T-helper 17 cell (primary cell): ENCODE measurements around the gene PATZ1. TPM values are rescaled to one million over a fixed set of nuclear protein-coding genes. Genes with fewer than 3 reads are reported as not detected.
"Not testable (repeated sequence)": the region's sequence is repeated elsewhere in the genome, so short reads cannot be mapped to it uniquely, and the experiment has no call there.

Experiments used
- ATAC-seq: fragments of 150-1000 bp; cut with Tn5 transposase; 2 replicates; pipeline ENCODE4 v1.10.0; 2021; ENCODE audit warnings: mild to moderate bottlenecking, moderate library complexity
- DNase-seq, 3 donors: peaks; one replicate each; pipeline versions ENCODE4 v3.0.0 to v3.0.0-alpha.2; 2020 to 2021
- H3K9me3 ChIP-seq: one replicate; pipeline ENCODE4 v1.7.0; 2013; ENCODE audit warnings: low read length, mild to moderate bottlenecking; ENCODE audit not compliant: control insufficient read depth, poor library complexity, severe bottlenecking
- H3K27ac Mint-ChIP-seq: one replicate; pipeline ENCODE4 v1.8.0; 2022; ENCODE audit warnings: mild to moderate bottlenecking, moderate library complexity, mixed read lengths
- H3K27me3 Mint-ChIP-seq: one replicate; pipeline ENCODE4 v1.8.0; 2022; ENCODE audit warnings: mixed read lengths
- H3K36me3 Mint-ChIP-seq: one replicate; pipeline ENCODE4 v1.8.0; 2022; ENCODE audit warnings: low read depth, mixed read lengths
- H3K4me1 Mint-ChIP-seq: one replicate; pipeline ENCODE4 v1.8.0; 2022; ENCODE audit warnings: mild to moderate bottlenecking, mixed read lengths
- H3K4me3 Mint-ChIP-seq: one replicate; pipeline ENCODE4 v1.8.0; 2022; ENCODE audit warnings: mild to moderate bottlenecking, moderate library complexity, mixed read lengths
- total RNA-seq, 4 donors: library from RNA in 2 of 4; stranded (reverse) in 2 of 4; gene quantifications; one replicate each; pipeline ENCODE4 v1.2.3 and lab custom pipeline; 2022 to 2026

The PATZ1 gene
- total RNA-seq, 2 donors from 2014 or later, result 35.0 to 38.9 TPM

DNA sequence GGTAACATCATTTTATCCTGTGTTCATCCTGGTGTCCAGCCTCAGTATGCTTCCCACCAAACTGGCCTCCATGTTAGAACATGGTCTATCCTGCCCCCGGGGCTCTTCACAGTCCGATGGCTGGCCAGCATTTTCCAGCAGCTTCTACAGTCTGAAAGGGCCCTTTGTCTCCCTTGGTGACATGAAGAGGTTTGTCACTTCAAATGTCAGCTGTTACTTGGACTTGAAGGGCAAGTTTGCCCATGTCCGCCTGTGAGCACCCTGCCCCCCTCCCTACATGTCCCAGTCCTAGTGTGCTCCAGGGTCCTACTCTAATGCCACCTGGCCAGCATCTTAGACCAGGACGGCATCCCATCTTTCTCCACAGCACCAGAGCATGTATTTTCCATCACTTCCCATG is 24.7 kb downstream of the PATZ1 start:
- peaks cover 6% of the 10 kb centered on the region for H3K4me1 Mint-ChIP-seq
- no peak overlapping the region for H3K27ac Mint-ChIP-seq
- peaks cover 12% of the 10 kb centered on the region for H3K36me3 Mint-ChIP-seq
- no peak overlapping the region for H3K4me3 Mint-ChIP-seq
- no peaks in the 10 kb centered on the region for H3K27me3 Mint-ChIP-seq
- no peaks in the 10 kb centered on the region for H3K9me3 ChIP-seq
- no peak for ATAC-seq
- no peak for DNase-seq

DNA sequence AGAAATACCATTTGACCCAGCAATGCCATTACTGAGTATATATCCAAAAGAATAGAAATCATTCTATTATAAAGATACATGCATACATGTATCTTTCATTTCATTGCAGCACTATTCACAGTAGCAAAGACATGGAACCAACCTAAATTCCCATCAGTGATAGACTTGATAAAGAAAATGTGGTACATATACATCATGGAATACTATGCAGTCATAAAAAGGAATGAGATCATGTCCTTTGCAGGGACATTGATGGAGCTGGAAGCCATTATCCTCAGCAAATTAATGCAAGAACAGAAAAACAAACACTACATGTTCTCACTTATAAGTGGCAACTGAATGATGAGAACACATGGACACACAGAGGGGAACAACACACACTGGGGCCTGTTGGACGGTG is 31.9 kb downstream of the PATZ1 start:
- not testable (repeated sequence) for H3K4me3 Mint-ChIP-seq, H3K27ac Mint-ChIP-seq, H3K27me3 Mint-ChIP-seq, H3K4me1 Mint-ChIP-seq, H3K36me3 Mint-ChIP-seq, ATAC-seq, H3K9me3 ChIP-seq, DNase-seq

- H3K9me3 ChIP-seq, result no peaks in the 10 kb centered on the region
- Mint-ChIP-seq H3K27me3 (no peaks in the 10 kb centered on the region), H3K27ac (no peak overlapping the region), H3K36me3 (peaks cover 6% of the 10 kb centered on the region), H3K4me3 (no peak overlapping the region), H3K4me1 (peaks cover 8% of the 10 kb centered on the region)
- DNase-seq, result peak; percentile 33 to 52 (median 36)
- ATAC-seq, result peak; percentile 76
Observed at GRCh38 chr22:31313366-31314147, 32.6 kb downstream of the PATZ1 start.

- H3K27me3 Mint-ChIP-seq, result no peaks in the 10 kb centered on the region
- H3K27ac Mint-ChIP-seq, result peak overlapping the region; percentile 73
- H3K4me1 Mint-ChIP-seq, result peaks cover 24% of the 10 kb centered on the region
- H3K36me3 Mint-ChIP-seq, result peaks cover 4% of the 10 kb centered on the region
- H3K9me3 ChIP-seq, result no peaks in the 10 kb centered on the region
- DNase-seq (no peak), ATAC-seq (peak; percentile 52)
- peak overlapping the region; percentile 33 for H3K4me3 Mint-ChIP-seq
Observed at GRCh38 chr22:31308181-31308580, 38.0 kb downstream of the PATZ1 start.

GRCh38 chr22:31305194-31305593 is 41.0 kb downstream of the PATZ1 start:
- Mint-ChIP-seq H3K36me3 (peaks cover 5% of the 10 kb centered on the region), H3K4me1 (peaks cover 32% of the 10 kb centered on the region), H3K27me3 (no peaks in the 10 kb centered on the region), H3K4me3 (peak overlapping the region; percentile 56), H3K27ac (no peak overlapping the region)
- H3K9me3 ChIP-seq, result no peaks in the 10 kb centered on the region
- DNase-seq (no peak), ATAC-seq (no peak)

DNA sequence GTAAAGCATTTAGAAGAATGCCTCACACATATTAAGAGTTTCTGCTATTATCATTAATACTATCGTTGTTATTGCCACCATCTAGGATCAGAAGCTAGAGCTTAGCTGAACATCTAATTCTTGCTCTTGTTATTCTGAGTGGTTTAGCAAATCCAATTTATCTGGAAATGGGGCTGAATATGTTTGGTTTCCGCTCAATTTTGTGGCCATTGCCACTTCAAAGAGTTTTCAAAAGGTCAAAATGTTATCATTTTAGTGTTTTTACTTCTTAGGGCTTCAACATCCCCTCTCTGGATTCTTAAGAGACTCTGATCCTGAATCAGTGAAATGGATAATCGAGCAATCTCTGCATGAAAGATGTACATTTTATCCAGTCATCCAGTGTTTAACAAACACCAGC is 43.6 kb downstream of the PATZ1 start:
- H3K9me3 ChIP-seq, result no peaks in the 10 kb centered on the region
- Mint-ChIP-seq H3K27me3 (no peaks in the 10 kb centered on the region), H3K4me1 (peaks cover 32% of the 10 kb centered on the region), H3K36me3 (peaks cover 9% of the 10 kb centered on the region), H3K4me3 (peak overlapping the region; percentile 33), H3K27ac (no peak overlapping the region)
- no peak for DNase-seq
- ATAC-seq, result no peak

GRCh38 chr22:31302006-31302405 is 44.1 kb downstream of the PATZ1 start:
- DNase-seq (no peak), ATAC-seq (no peak)
- Mint-ChIP-seq H3K27ac (no peak overlapping the region), H3K36me3 (peaks cover 9% of the 10 kb centered on the region), H3K27me3 (no peaks in the 10 kb centered on the region), H3K4me1 (peaks cover 34% of the 10 kb centered on the region), H3K4me3 (no peak overlapping the region)
- no peaks in the 10 kb centered on the region for H3K9me3 ChIP-seq

DNA sequence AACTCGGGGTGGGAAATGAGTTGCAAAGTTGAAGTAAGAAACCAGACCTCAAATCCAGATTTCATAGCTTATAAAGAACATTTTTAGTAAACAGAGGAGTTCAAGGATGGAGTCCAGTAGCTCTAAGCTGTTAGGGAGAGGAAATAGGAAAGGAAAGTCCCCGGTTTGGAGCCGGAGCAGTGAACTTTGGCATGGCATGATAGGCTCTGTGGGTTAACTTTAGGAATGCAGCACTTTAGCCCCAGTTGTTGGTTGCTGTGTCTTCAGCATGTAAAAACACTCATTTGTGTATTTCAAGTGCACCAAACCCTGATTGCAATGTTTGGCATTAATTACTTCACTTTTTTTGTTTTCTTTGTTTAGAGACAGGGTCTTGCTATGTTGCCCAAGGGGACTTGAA is 45.2 kb downstream of the PATZ1 start:
- ATAC-seq (no peak), DNase-seq (no peak)
- Mint-ChIP-seq H3K27ac (peak overlapping the region; percentile 78), H3K27me3 (no peaks in the 10 kb centered on the region), H3K4me3 (no peak overlapping the region), H3K36me3 (peaks cover 7% of the 10 kb centered on the region), H3K4me1 (peaks cover 40% of the 10 kb centered on the region)
- no peaks in the 10 kb centered on the region for H3K9me3 ChIP-seq

GRCh38 chr22:31295831-31296657 is 50.1 kb downstream of the PATZ1 start:
- no peak for ATAC-seq
- Mint-ChIP-seq H3K4me1 (peaks cover 46% of the 10 kb centered on the region), H3K27me3 (no peaks in the 10 kb centered on the region)

DNA sequence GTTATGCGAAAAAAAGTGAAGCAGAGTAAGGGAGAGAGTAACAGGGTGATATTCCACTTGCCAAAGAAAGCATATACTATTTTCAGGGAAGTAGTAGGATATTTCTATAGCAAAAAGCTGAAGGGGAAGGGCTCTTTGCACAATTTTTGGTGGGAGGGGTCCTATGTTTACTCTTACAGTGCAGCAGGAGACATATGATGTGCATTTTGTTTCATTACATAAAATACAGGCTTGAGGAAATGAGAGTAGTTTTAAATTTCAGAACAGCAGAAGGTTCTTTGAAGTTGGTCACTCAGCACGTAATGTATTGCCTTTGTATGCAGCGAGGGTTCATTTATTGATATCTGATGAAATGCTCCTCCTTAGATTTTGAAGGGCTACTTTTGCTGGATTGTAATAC is 50.8 kb downstream of the PATZ1 start:
- H3K4me1 Mint-ChIP-seq, result peaks cover 43% of the 10 kb centered on the region
- H3K4me3 Mint-ChIP-seq, result peak overlapping the region; percentile 67
- H3K27ac Mint-ChIP-seq, result peak overlapping the region; percentile 47
- H3K36me3 Mint-ChIP-seq, result peaks cover 8% of the 10 kb centered on the region
- H3K9me3 ChIP-seq, result no peaks in the 10 kb centered on the region
- no peaks in the 10 kb centered on the region for H3K27me3 Mint-ChIP-seq
- ATAC-seq (no peak), DNase-seq (no peak)

More at GRCh38 chr22:31295831-31296657, 50.1 kb downstream of the PATZ1 start:
- Mint-ChIP-seq H3K27ac (peak overlapping the region; percentile 47), H3K36me3 (peaks cover 5% of the 10 kb centered on the region), H3K4me3 (peak overlapping the region; percentile 67)
- no peaks in the 10 kb centered on the region for H3K9me3 ChIP-seq
- no peak for DNase-seq

DNA sequence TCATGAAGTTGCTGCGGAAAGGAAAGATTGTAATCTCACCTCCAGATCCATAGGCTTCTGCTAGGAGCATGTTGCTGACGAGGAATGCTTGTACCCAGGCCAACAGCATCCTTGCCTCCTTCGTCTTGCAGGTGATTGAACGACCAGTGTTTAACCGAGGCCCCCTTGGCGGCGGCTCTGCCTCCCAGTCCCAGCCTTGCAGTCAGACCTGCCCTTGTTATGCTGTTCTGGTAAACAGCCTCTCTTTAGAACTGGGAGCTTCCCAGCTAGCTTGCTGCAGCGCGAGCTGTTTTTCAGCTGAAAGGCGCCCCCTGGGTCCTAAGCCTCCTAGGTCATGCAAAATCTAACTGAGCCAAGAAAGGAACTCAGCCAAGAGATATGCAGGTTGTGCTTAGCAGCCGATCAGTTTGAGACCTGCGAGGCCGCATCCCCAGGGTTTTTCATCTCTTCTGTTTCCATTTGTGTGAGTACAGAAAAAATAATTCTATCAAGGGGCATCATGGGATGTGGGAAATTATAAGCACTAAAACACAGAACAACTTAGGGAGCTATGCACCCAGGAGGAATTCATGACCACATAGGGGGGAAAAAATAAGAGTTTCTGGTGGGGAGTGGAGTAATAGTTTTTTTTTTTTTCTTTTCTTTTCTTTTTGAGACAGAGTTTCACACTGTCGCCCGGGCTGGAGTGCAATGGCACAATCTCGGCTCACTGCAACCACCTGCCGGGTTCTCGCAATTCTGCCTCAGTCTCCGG is 53.7 kb downstream of the PATZ1 start, which contains the start of gene PIK3IP1:
Gene PIK3IP1 (minus strand): TSS at position 253 of the 754 bp plus-strand sequence. CDS start 144 bp downstream, at position 109.
- ATAC-seq, result peak; percentile 58
- H3K4me3 Mint-ChIP-seq, result peak within 1 kb of the TSS; percentile 99
- H3K27me3 Mint-ChIP-seq, result no peaks in the 10 kb centered on the region
- DNase-seq, result peak; percentile 61 to 81 (median 72)
- peak within 1 kb of the TSS; percentile 100 for H3K27ac Mint-ChIP-seq
- H3K9me3 ChIP-seq, result no peaks in the 10 kb centered on the region
- H3K36me3 Mint-ChIP-seq, result peaks cover 9% of the 10 kb centered on the region
- peaks cover 54% of the 10 kb centered on the region for H3K4me1 Mint-ChIP-seq

DNA sequence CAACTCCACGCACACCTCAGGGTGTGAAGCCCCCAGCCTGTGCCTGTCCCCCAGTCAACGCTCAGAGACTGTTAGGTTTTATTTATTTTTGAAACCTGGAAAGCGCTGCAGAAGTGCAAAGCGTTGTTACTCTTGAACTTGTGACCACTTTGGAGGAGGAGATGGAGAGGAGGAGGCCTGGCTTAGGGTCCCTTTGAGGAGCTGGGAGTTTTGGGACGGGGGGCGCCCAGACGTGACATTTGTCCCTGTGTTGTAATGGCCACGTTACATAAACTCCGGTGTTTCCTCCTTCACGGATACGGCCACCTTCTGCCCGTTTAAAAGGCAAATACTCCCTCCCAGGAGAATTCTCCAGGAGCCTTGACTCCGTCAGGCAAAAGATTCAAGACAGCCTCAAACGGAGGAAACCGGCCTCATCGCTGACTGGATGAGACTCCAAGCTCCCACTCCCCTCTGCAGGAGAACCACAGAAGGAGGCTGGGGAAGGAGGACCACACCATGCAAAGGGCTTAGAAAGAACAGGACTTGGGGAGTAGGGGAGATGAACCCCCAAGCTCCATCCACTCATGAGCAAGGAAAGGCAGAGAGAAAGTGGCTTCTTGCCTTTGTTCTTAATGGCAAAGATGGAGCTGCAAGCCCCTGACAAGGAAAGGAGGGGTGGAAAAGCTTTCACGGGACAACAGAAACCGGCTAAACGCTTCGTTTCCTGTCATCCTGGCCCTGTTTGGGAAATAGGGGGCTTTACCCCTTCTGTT is 54.5 kb downstream of the PATZ1 start:
- no peaks in the 10 kb centered on the region for H3K27me3 Mint-ChIP-seq
- H3K36me3 Mint-ChIP-seq, result peaks cover 9% of the 10 kb centered on the region

More for the DNA sequence above, 54.5 kb downstream of the PATZ1 start:
- H3K27ac Mint-ChIP-seq, result peak overlapping the region; percentile 100
- peak overlapping the region; percentile 99 for H3K4me3 Mint-ChIP-seq
- H3K4me1 Mint-ChIP-seq, result peaks cover 51% of the 10 kb centered on the region
- no peaks in the 10 kb centered on the region for H3K9me3 ChIP-seq
- DNase-seq, result no peak
- ATAC-seq, result no peak
